Stimulated activated CD4-positive, alpha-beta T cell treated with anti-CD3 and anti-CD28 coated beads, TNF-alpha, amount 100 ng/mL, for 48 hours (primary cell): ENCODE results near the gene CTXN1.
"Not testable (repeated sequence)": the region's sequence is repeated elsewhere in the genome, so short reads cannot be mapped to it uniquely, and the experiment has no call there.

Experiments used
- DNase-seq, 3 donors: peaks; one replicate each; pipeline ENCODE4 v3.0.0-alpha.2; 2020; ENCODE audit warnings: low read depth in 3 of 3

Gene CTXN1

DNA sequence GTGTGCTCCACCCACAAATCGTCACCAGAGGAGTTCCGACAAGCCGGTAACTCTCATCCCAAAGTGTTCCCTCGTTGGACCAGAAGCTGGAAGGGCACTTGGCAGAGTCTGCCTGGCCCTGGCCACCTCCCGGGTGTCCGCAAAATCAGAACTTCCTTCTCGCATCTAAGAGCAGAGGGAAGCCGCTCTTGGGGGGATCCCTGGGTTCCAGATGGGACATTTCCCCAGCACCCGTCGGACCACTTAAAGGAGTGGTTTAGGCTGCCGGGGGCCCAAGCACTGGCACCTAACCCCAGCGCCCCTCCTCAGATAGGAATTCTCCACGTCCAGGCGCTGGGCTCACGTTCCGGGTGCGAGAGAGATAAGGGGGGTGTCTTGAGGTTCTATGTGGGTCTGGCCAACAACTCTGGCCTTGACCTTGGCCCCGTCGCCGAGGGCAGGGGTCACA, 23.1 kb downstream of the CTXN1 start:
- no peak for DNase-seq

DNA sequence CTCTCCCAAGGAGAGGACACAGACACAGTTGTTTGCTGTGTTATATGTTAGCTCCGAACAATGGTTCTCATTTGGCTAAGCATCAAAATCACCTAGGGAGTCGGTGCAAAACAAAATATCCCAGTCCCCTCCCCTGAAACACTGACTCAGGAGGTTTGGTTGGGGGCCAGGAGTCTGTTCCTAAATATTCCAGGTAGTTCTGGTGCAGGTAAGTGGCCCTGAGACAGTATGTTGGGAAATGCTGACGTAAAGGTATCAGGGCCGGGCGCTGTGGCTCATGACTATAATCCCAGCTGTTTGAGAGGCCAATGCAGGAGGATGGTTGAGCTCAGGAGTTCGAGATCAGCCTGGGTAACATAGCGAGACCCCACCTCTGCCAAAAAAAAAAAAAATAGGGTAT, 24.6 kb downstream of the CTXN1 start:
- DNase-seq: no peak

DNA sequence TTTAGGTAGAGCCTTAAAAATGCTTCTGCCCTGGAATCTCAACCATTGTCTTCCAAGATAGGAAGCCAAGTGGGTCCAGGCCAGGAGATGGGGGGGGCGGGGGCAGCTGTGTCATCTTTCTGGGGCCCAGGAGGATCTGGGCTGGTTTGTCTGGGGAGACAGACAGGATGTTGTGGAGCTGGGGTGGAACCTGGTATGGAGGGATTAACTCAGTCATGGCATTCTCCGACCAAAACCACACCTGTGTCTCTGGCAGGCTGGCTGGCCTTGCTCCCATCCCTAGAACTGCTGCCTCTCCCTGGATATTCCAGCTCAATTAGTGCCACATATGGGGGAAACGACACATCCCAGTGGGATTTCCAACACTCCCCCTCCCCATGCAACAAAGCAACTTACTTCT, 25.0 kb downstream of the CTXN1 start:
- no peak for DNase-seq

DNA sequence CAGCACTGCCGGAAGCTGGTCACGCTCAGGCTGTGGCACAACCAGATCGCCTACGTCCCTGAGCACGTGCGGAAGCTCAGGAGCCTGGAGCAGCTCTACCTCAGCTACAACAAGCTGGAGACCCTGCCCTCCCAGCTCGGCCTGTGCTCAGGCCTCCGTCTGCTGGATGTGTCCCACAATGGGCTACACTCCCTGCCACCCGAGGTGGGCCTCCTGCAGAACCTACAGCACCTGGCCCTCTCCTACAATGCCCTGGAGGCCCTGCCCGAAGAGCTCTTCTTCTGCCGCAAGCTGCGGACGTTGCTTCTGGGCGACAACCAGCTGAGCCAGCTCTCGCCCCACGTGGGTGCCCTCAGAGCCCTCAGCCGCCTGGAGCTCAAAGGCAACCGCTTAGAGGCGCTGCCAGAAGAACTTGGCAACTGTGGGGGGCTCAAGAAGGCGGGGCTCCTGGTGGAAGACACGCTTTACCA, 25.5 kb downstream of the CTXN1 start:
- DNase-seq: no peak

DNA sequence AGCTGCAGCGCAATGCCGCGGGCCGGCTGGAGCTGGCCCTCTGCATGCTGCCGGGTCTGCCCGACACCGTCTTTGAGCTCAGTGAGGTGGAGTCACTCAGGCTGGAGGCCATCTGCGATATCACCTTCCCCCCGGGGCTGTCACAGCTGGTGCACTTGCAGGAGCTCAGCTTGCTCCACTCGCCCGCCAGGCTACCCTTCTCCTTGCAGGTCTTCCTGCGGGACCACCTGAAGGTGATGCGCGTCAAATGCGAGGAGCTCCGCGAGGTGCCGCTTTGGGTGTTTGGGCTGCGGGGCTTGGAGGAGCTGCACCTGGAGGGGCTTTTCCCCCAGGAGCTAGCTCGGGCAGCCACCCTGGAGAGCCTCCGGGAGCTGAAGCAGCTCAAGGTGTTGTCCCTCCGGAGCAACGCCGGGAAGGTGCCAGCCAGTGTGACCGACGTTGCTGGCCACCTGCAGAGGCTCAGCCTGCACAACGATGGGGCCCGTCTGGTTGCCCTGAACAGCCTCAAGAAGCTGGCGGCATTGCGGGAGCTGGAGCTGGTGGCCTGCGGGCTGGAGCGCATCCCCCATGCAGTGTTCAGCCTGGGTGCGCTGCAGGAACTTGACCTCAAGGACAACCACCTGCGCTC, 26.1 kb downstream of the CTXN1 start:
- no peak for DNase-seq

DNA sequence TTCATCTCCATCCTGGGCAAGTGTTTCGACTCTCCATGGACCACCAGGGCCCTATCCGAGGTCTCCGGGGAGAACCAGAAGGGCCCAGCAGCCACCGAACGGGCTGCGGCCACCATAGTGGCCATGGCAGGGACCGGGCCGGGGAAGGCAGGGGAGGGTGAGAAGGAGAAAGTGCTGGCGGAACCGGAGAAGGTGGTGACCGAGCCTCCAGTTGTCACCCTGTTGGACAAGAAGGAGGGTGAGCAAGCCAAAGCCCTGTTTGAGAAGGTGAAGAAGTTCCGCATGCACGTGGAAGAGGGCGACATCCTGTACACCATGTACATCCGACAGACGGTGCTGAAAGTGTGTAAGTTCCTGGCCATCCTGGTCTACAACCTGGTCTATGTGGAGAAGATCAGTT, 27.0 kb downstream of the CTXN1 start:
- DNase-seq: no peak

DNA sequence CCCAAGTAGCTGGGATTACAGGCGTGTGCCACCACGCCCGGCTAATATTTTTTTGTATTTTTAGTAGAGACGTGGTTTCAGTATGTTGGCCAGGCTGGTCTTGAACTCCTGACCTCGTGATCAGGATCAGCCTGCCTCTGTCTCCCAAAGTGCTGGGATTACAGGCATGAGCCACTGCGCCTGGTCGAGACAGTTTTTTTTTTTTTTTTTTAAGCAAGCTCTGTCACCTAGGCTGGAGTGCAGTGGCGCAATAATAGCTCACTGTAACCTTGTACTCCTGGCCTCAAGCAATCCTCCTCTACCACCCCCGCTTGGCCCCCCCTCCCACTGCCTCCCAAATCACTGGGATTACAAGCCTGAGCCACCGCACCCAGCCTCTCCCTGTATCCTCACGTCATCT, 28.6 kb downstream of the CTXN1 start:
- DNase-seq: no peak

DNA sequence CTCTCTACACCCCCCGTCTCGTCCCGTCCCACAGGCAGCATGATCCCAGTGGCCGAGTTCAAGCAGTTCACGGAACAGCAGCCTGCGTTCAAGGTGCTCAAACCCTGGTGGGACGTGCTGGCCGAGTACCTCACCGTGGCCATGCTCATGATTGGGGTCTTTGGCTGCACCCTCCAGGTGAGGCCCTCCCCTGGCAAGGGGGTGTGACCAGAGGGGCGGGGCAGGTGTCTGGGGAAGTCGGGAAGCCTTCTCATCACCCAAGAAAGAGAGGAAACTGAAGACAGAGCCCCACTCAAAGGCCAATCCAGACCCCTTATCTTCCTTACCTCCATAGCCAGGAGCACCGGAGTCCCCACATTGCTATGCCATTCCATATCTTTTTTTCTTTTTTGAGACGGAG, 30.4 kb downstream of the CTXN1 start:
- DNase-seq: no peak

DNA sequence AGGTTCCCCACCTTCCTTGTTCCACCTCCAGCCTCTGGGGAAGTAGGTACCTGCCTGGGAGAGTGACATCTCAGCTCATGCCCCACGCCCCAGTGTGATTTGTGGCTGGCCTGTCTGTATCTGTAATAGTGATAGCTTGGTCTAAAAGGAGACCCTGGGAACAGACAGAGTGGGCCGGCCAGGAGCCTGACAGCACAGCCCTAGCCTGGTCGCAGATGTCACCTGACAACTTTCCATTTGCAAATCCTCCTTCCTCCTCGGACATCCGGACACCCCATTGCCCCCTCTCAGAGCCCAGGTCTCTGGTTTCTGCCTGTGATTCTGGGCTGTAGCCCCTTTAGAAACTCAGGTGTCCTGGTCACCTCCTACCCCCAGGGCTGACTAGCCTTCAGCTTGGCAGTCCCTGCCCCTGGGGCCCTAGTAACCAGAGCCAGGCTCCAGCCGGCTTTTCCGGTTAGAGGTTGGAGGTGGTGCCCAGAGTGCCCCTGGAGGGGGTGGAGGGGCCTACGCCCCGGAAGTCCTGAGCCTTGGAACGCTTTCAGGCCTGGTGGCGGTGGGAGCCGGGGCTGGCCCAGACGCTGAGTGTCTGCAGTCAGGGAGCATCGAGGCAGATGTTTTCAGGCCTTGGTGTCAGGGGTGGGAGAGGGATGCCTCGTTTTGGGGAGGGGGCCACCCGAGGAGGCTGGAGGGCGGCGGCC, 31.2 kb downstream of the CTXN1 start:
- DNase-seq: no peak

DNA sequence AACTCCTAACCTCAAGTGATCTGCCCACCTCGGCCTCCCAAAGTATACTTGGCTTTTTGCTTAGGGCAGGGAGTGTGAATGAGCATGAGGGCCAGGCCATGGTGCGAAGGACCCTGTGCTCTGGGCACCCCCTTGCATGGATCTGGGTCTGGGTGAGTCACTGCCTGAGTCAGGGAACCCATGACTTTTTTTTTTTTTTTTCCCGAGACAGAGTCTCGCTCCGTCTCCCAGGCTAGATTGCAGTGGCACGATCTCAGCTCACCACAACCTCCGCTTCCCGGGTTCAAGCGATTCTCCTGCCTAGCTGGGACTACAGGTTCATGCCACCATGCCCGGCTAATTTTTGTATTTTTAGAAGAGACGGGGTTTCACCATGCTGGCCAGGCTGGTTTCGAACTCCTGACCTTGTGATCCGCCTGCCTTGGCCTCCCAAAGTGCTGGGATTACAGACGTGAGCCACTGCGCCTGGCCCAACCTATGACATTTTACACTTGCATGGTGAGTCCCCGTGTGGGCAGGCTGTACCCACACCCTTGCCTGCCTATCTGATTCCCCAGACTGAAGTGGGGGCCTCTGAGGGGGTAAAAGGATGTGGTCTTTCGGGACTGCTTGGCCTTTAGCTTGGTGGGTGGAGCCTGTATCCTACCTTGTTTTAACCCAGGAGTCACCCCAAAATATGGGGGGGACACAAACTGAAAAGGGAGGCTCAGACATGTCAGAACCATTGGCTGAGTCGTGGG, 32.4 kb downstream of the CTXN1 start:
- DNase-seq: not testable (repeated sequence)

DNA sequence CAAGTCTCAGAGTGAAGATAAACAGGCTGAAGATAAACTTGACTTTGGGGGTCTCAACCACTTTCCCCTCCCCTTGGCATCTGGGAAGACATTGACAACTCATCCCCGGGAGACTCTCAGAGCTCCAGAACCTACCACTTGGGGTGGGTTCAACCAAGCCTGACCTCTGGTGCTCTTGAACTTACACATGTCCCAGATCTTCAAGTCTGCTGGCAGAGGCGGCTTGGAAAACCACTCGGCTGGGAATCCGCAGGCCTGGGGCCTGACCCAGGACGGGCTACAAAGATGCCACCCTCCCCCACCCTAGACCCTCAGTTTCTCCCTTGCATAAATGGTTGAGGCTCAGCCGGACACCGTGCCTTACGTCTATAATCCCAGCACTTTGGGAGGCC, 37.1 kb downstream of the CTXN1 start:
- DNase-seq: no peak

DNA sequence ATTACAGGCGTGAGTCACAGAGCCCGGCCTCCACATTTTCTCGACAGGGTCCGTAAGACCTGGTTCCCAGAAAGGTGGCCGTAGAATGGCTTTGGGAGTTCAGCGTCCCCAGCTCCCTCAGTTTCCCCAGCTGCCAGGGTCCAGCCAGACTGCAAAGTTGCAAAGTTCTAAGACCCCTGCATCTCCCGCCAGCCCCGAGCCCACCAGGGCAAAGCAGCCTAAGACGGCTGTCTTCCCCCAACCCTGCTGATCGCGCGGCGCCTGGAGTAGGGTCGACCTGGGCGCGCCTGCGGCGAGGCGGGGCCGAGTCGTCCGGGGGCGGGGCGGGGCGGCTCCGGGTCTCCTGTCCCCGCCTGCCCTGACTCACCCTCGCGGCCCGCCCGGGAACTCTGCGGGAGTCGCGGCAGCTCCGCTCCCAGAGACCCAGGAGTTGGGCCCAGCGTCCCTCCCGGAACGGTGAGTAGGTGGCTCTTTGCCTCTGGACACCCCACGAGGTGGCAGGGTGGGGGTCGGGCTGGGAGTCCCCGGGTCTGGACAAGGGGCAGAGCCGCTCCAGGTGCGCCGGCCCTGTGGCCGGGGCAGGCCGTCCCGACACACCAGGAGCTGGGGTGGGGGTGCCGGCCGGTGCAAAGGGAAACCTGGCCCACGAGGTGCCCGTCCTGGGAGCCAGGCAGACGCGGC, 37.6 kb downstream of the CTXN1 start, which contains the start of gene LRRC8E:
Gene LRRC8E (plus strand): TSS at position 366 of the 681 bp plus-strand sequence. CDS start 7,094 bp downstream, outside the sequence.
- DNase-seq: no peak

DNA sequence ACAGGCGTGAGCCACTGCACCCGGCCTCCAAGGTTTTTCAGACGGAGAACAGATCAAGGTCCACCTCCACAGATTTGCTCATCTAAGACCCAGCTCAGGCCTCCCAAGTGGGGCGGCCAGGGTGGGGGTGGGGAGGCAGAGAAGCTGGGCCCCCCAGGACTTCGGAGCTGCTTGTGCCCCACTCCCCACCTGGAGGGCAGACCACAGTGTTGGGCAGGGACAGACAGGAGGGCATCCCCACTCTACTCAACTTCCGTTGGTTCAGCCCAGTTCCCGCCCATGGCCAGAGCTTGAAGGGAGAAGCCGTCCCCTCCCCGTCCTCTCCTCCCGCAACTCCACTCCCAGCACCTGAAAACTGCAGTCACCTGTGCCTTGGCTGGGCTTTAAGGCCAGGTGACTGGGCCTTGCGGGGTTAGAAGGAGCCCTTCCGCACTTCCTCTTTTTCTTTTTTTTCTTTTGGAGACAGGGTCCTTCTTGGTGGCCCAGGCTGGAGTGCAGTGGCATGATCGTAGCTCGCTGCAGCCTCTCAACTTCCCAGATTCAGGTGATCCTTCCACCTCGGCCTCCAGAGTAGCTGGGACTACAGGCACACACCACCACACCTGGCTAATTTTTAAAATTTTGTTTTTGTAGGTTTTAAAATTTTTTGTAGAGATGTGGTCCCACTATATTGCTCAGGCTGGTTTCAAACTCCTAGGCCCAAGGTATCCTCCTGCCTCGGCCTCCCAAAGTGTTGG, 38.4 kb downstream of the CTXN1 start:
- no peak for DNase-seq

DNA sequence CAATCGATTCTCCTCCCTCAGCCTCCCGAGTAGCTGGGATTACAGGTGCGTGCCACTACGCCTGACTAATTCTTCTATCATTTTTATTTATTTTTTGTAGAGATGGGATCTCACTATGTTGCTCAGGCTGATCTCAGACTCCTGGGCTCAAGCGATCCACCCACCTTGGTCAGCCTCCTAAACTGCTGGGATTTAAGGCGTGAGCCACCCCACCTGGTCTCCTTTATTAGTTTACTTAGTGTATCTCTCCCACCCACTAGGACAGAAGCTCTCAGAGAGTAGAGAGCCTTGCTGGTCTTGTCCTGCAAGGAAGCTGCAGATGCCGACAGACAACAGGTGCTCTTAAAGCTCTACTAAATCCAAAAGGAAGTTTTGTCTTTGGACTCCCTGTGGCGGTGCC, 40.1 kb downstream of the CTXN1 start:
- DNase-seq: no peak

DNA sequence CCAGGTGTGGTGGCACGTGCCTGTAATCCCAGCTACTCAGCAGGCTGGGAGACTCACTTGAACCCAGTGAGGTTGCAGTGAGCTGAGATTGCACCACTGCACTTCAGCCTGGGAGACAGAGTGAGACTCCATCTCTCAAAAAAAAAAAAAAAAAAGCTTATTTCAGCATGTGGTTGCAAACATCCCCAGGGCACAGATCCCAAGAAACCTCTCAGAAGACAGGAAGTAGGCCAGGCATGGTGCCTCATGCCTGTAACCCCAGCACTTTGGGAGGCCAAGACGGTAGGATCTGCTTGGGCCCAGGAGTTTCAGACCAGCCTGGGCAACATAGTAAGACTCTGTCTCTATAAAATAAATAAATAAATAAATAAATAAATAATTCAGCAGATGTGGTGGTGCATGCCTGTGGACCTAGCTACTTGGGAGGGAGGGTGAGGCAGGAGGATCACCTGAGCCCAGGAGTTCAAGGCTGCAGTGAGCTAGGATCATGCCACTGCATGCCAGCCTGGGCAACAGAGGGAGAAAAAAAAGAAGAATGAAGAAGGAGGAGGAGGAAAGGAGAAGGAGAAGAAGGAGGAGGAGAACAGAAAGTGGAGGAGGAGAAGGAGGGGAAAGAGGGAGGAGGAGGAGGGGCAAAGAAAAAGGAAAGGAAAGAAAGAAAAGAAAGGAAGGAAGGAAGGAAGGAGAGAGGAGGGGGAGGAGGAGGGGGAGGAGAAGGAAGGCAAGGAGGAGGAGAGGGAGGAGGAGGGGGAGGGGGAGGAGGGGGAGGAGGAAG, 42.0 kb downstream of the CTXN1 start:
- no peak for DNase-seq

DNA sequence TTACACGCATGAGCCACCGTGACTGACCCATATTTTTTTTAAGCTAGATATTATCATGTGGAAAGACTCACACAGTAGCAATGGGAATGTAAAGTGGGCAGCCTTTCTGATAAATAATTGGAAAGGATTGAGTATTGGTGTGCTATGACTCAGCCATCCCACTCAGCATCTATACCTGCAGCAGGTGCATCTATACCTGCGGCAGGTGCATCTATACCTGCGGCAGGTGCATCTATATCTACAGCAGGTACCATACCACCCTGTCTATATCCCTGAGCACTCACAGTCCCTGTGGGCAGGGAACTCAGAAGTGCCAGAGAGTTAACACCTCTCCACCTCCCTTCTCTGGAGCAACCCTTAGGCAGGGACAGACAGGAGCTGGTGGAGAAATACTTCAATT, 42.8 kb downstream of the CTXN1 start:
- no peak for DNase-seq

DNA sequence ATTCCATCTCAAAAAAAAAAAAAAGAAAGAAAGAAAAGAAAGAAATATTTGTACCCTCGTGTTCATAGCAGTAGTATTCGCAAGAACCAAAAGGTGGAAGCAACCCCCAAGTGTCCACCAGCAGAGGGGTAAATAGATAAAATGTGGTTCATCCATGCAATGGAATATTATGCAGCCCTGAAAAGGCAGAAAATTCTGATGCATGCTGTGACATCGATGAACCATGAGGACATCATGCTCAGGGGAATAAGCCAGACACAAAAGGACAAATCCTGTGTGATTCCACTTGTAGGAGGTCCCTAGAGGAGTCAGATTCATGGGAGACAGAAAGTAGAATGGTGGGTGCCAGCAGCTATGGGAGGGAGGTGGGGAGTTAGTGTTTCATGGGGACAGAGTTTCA, 44.0 kb downstream of the CTXN1 start:
- no peak for DNase-seq

DNA sequence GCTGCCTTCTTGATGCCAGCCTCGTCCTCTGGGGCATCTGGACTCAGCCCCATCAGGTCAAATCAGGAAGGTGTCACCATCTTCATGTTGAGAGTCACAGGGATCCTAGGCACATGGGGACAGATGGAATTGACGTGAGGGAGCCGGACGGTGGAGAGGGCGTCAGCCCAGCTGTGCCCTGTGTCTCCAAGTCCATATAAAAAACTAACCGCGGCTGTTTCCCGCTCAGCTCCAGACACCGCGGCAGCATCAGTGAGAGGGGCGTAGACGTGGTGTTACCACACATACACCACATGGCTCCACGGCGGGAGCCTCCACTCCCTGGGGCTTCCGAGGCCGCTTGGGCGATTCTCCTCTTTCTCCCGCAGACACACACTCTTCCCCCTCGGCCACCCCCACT, 46.1 kb downstream of the CTXN1 start:
- no peak for DNase-seq

DNA sequence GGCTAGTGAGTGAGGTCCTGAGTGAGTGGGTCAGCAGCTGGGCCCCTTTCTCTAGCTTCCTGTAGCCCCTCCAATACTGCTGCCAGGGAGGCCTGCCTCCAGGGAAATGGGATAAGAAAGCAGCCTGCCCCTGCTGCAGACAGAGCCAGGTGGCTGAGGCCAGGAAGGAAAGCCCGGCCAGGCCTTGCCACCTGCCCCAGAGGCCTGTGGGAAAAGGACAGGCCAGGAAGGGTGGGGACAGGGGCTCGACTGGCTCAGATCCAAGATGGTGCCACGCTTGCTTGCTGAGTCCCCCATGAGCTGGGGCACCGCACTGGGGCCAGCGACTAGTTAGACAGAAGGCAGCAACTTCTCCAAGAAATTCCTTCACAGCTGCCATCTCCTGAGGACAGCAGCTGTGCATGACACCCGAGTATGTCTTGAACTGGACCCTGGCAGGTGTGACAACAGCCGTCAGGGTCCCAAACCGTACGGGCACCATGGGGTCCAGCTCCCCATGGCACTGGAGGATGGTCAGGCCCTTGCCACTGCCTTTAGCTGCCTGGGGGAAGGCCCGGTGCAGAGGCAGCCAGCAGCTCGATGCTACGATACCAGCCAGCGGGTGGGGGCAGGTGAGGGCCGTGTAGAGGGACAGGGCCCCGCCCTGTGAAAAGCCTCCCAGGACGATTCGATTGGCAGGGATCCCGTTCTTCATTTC, 46.7 kb downstream of the CTXN1 start:
- no peak for DNase-seq

DNA sequence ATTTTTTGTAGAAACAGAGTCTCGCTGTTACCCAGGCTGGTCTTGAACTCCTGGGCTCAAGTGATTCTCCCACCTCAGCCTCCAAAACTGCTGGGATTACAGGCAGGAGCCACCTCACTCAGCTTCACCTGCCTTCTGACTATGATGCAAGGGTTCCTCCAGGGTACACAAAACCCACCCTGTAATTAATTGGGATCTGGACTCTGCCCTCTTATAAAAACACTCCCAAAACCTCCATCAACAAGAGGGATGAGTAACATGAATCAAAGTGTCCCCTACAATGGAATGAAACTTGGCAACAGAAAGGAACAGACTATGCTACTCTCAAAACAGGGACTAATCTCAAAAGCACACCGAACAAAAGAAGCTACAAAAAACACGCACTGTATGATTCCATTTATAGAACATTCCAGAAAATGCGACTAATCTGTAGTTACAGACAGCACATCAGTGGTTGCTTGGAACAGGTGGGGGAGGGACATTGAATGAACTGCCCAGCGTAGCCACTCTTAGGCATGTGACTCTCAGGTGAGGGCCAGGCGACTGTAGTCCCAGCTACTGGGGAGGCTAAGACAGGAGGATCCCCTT, 48.6 kb downstream of the CTXN1 start:
- DNase-seq: no peak
